Hematopoietic multipotent progenitor cell treated with erythropoietin and hydrocortisone succinate and interleukin-3 and kit ligand, for 4 days (in vitro differentiated cells): ENCODE measurements around the gene ASIC3.
"Not testable (repeated sequence)": the region's sequence is repeated elsewhere in the genome, so short reads cannot be mapped to it uniquely, and the experiment has no call there.

Experiments used
- DNase-seq: peaks from one replicate; pipeline ENCODE4 v3.0.0-alpha.2; 2015

The ASIC3 gene

DNA sequence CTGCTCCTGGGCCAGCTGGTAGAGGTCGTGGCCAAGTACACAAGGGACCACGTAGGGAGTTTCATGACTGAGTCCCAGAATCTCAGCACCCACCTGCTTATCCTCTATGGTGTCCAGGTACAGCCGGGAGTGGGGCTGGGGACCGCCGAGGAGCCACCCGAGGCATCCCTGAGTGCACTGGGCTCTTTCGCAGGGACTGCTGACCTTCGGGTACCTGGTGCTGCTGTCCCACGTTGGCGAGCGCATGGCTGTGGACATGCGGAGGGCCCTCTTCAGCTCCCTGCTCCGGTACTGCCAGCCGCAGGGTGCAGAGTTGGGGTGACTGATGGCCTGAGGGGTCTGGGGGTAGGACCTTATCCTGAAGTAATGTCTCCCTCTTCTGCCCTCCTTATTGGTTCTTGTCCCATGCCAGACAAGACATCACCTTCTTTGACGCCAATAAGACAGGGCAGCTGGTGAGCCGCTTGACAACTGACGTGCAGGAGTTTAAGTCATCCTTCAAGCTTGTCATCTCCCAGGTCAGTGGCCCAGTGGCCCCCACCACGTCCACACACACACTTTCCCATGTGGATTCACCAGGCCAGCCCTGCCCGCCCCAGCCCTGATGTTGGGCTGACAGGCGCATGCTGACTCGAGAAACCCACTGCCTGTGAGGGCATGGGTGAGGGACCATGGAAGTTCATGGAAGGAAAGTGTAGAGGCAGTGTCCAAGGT, 13.9 kb upstream of the ASIC3 start:
- no peak for DNase-seq

DNA sequence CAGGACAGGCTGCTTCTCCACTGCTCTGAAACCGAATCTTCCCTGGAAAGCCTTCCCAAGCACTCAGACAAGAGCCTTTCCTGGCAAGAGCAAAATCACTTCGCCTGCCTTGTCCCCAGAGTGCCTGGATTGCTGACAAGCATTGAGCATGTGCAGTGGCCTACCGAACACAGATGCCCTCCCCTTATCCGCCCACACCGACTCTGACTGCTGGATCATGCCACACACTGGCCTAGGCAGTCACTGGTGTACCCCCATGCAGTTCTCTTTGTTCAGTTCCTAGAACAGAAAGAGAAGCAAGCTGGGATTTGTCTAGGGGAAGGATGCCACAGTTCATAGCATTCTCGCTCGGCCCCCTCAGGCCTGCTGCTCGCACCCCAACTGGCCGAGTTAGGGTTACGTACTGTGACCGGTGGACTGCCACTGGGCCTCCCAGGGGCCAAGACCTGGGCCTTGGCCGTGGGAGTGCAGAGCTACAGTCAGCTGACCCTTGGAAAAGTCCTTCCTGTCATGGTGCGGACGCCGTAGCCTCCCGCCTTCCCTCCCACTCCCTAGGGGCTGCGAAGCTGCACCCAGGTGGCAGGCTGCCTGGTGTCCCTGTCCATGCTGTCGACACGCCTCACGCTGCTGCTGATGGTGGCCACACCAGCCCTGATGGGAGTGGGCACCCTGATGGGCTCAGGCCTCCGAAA, 13.2 kb upstream of the ASIC3 start:
- no peak for DNase-seq

DNA sequence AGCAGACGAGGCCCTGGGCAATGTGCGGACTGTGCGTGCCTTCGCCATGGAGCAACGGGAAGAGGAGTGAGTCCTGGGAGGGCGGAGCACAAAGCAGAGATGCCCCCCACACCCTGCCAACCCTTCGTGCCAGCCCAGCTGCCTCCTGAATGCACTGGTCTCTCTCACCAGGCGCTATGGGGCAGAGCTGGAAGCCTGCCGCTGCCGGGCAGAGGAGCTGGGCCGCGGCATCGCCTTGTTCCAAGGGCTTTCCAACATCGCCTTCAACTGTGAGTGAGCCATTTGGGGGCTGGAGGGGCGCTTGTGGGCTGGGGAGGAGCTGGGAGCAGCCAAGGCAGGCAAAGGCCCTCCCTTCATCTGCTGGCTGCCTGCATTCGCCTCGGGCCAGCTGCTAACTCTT, 12.4 kb upstream of the ASIC3 start:
- DNase-seq, result no peak

- peak; percentile 97 for DNase-seq
Measured at GRCh38 chr7:151038951-151039849, 9.1 kb upstream of the ASIC3 start.

DNA sequence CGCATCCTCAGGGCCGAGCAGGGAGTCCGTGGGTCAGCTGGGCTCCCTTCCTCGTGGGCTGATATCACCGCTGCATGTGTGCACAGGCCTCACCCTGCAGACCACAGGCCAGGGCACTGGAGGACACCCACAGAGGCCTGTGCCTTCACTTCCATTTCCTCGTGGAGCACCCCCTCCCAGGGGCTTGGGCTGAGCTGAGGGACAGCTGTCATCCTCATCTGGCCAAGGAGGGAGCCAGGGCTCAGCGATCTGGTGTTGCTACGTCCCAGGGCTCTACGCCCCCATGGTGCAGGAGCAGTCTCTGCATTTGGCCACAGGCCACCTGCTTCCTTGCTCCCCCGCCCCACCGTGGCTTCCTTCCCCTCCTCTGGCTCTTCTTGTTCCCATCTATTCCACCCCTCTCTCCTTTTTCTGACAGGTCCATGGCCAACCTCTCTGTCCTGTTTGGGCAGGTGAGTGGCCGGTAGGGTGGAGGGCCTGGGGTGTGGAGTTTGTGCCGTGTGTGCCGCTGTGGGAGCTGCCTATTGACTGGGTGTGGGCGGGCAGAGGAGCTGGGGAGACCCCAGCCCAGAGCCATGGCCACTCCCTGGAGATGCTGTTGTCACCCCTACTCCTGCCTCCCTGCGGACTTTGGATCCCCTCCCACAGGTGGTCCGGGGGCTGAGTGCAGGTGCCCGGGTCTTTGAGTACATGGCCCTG, 8.3 kb upstream of the ASIC3 start:
- DNase-seq, result no peak

DNA sequence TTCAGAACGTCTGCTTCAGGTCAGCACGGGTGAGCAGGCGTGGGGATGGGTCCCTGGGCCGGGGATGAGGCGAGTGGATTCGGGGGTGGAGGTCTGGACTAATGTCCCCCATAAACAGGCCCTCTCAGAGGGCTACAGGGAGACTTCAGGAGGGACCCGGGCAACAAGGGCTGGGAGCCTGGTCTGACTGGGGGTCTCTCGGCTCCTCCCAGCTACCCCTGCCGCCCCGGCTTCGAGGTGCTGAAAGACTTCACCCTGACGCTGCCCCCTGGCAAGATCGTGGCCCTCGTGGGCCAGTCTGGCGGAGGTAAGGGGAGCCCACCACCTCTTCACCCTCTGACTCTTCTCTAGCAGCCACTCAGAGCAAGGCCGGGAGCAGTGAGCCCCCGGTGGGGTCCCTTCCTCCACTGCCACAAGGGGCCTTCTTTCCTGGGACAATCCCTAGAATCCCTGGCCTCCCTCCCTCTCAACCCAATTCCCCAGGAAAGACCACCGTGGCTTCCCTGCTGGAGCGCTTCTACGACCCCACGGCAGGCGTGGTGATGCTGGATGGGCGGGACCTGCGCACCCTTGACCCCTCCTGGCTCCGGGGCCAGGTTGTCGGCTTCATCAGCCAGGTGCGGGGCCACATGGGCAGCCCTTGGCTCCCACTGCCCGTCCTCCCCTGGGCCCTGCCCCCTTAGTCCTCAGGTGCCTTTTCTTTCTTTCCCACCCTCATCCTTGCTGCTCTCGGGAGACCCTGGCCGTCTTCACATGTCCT, 7.5 kb upstream of the ASIC3 start:
- DNase-seq, result no peak

GRCh38 chr7:151043449-151043848, 4.9 kb upstream of the ASIC3 start:
- DNase-seq, result not testable (repeated sequence)

GRCh38 chr7:151043959-151044358, 4.4 kb upstream of the ASIC3 start:
- no peak for DNase-seq

DNA sequence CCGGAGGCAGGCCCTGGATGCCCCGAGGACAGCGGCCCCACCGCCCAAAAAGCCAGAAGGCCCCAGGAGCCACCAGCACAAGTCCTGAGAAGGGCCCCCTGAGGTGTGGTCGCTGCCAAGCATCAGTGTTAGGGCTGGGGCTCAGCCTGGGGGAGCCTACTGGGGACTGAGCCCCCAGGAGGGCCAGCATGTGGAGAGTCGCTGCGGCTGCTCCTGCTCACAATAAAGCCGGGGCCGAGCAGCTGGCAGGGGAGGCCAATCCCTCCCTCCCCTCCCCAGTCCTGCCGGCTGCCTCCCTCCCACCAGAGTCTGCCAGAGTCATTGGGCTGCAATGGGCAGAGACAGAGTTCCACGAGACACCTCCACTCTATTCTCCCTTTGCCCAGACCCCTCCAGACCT, 3.1 kb upstream of the ASIC3 start:
- no peak for DNase-seq

DNA sequence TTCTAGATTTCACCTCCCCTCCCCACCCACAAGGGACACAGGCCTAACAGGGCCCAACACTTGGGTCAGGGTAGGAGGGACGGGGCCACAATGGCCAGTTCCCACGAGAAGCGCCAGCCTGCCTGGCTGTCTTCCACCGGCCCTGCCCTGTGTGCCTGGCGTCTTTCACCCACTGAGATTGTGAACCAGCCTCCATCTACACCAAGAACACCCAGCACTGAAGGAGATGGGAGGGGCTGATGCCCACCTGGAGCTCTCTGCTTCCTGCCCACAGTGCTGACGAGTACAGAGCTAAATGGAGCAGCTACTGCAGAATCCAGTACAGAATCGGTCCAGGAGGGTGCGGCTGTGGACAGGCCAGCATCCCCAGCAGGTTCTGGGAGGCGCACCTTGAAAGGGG, 2.4 kb upstream of the ASIC3 start:
- DNase-seq, result no peak

- peak; percentile 72 for DNase-seq
Measured at GRCh38 chr7:151046603-151047573, 1.4 kb upstream of the ASIC3 start.

- no peak for DNase-seq
Measured at GRCh38 chr7:151048911-151049463, 656 bp downstream of the ASIC3 start.

DNA sequence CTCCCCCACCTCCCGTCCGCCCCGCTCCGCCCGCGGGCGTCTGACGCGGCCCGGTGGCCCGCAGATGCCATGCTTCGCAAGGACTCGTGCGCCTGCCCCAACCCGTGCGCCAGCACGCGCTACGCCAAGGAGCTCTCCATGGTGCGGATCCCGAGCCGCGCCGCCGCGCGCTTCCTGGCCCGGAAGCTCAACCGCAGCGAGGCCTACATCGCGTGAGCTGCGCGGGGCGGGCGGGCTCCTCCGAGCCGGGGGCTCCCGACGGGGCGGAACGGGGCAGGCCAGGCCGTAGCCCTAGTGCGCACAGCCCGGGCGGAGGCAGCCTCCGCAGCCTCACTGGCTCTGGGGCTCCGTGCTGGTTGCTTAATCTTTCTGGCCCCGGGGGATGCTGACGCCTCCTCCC, 2.8 kb downstream of the ASIC3 start:
- DNase-seq, result peak; percentile 86

DNA sequence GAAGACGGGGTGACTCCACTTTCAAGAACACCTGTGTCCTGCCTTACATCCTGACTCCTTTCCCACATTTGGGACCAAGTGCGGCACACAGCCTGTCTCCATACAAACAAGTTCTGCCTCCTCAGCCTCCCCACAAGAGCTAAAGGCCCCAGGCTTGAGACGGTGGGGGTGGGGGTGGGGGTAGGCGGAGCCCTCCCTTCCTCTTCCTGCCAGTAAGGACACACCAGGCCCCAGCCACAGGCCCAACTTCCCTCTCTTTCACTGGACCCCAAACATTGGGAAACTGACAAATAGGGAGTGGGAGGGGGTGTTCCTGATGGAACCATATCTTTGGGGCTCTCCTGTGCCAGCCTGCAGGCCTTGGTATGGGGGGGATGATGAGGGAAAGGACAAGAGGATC, 4.8 kb downstream of the ASIC3 start:
- peak; percentile 48 for DNase-seq

DNA sequence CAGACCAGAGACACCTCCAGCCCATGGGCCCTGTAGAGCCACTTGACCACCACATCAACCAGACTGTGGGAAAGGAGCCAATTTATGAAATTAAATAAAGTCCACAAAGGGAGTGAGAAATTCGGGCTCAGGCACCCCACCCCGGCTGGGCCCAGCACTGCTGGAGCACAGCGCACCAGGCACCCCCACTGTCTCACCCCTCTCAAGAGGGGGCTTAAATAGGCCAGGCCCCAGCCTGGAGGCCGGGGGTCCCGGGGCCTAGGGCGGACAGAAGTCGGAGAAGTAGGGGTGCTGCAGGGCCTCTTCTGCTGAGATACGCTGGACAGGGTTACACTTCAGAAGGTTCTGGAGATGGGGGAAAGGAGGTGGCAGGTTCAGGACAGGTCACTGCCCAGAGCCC, 5.4 kb downstream of the ASIC3 start:
- DNase-seq, result no peak

GRCh38 chr7:151056283-151056665, 7.9 kb downstream of the ASIC3 start:
- peak; percentile 33 for DNase-seq

DNA sequence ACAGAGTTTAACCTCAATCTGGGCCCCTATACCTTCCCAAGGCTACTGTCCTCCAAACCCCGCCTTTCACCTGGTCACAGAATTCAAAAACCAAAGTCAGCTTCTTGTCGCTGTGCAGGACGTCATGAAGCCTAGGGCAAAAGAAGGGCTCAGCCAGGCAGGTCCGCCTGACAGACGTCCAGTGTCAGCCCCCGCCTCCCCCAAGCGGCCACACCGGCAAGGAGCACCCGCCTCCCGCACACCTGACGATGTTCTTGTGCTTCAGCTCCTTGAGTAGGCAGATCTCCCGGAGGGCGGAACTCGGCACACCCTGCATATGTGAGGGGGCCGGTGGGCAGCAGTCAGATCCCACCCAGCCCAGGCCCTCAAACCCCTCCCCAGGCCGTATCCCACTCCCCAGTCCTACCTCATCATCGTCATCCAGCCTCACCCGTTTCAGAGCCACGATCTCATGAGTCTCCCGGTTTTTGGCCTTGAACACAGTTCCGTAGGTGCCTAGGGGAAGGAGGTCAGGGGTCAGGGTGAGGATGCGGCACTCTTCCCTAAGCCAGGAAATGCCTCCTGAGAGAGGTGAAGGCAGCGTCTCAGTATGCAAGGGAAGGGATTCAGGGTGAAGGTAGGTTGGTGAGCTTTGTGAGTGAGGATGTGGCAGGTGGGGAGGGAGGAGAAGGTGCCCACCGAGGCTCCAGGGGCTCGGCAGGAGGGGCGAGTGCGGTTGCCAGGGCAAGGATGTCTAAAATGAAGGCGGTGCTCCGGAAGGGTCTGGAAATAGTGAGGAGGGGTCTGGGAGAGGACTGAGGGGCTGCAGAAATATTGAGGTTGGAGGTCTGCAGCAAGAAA, 8.6 kb downstream of the ASIC3 start:
- no peak for DNase-seq

DNA sequence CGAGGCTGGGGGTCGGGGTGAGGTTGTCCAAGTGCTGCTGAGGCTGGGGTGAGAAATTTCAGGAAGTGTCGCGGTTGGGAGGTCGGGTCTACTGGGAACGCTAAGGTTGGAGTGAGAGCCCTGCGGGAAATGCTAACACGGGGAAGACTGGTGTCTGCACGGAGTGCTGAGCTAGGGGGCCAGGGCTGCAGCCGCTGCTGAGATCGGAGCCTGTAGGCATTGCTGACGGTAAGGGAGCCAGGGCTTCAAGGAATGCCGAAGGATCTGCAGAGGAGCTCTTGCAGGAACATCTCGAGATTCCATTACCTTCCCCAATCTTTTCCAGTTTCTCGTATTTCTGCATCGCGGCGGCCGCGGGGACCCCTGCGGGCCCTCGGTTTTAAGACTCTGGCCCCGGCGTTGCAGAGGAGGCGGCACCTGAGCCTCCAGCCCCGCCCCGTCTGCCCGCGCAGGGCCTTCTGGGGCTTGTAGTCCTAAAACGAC, 9.2 kb downstream of the ASIC3 start, which contains the start of gene CDK5:
TSS of gene CDK5 (minus strand) at position 392 of the 483 bp plus-strand sequence. CDS start at position 343, 49 bp downstream.
- no peak for DNase-seq
